GM12878 (cell line): ENCODE data around the gene CYP8B1.

Experiments
- KDM1A ChIP-seq: fragments of 200-600 bp; sonication (generic); IDR thresholded peaks from 2 replicates; pipeline ENCODE4 v1.6.1; 2016; ENCODE audit warnings: borderline replicate concordance
- TF ChIP-seq, protein P1 (sequence below): fragments of 150-350 bp; IDR thresholded peaks from 2 replicates; pipeline ENCODE4 v1.6.1; 2014; ENCODE audit warnings: mild to moderate bottlenecking, low read depth, low read length

DNA sequence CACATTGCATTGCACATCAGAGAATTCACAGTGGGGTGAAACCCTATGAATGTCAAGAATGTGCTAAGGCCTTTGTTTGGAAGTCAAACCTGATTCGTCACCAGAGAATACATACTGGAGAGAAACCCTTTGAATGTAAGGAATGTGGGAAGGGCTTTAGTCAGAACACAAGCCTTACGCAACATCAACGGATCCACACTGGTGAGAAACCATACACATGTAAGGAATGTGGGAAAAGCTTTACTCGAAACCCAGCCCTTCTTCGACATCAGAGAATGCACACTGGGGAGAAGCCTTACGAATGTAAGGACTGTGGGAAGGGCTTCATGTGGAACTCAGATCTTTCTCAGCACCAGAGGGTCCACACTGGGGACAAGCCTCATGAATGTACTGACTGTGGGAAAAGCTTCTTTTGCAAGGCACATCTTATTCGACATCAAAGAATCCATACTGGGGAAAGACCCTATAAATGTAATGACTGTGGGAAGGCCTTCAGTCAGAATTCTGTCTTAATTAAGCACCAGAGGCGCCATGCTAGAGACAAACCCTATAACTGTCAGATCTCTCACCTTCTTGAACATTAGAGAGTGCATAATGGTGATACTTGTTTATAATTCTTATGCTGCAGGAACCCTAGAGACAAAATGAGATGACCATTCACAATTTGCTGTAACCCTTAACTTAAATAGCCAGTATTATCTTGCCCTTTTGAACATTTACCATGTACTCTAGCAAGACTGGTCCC is 39.3 kb upstream of the CYP8B1 start:
- TF ChIP-seq, protein P1, sequence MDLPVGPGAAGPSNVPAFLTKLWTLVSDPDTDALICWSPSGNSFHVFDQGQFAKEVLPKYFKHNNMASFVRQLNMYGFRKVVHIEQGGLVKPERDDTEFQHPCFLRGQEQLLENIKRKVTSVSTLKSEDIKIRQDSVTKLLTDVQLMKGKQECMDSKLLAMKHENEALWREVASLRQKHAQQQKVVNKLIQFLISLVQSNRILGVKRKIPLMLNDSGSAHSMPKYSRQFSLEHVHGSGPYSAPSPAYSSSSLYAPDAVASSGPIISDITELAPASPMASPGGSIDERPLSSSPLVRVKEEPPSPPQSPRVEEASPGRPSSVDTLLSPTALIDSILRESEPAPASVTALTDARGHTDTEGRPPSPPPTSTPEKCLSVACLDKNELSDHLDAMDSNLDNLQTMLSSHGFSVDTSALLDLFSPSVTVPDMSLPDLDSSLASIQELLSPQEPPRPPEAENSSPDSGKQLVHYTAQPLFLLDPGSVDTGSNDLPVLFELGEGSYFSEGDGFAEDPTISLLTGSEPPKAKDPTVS = no peak
- TF ChIP-seq KDM1A = no peak
